NCI-H1436 treated with DMSO at 0.1 percent for 48 hours (cell line): Measurements from ENCODE around the gene NID1.
"Not testable (repeated sequence)": the region's sequence is repeated elsewhere in the genome, so short reads cannot be mapped to it uniquely, and the experiment has no call there.

Source experiments
- DNase-seq: peaks from one replicate; lab custom pipeline; 2025; lab: John Stamatoyannopoulos, UW

NID1 gene

GRCh38 chr1:235938709-235939479 is 126.0 kb downstream of the NID1 start:
- no peak for DNase-seq

DNA sequence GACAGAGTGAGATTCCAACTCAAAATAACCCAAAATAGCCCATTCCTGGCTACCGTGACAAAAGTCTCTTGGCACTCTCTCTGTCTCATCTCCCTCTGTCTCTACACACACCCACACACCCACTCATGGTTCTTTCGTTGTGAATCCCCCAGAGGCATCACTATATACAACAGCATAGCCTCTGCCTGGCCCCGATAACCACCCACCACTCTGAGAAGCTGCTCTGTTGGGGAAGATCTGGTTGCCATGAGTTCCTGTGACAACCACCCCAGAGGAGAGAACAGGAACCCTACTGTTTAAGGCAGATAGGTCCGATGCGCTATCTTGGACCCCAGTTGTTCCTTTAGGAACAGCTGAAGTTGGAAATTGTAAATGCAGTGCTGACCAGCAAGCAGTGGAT is 127.8 kb downstream of the NID1 start:
- DNase-seq: no peak

DNA sequence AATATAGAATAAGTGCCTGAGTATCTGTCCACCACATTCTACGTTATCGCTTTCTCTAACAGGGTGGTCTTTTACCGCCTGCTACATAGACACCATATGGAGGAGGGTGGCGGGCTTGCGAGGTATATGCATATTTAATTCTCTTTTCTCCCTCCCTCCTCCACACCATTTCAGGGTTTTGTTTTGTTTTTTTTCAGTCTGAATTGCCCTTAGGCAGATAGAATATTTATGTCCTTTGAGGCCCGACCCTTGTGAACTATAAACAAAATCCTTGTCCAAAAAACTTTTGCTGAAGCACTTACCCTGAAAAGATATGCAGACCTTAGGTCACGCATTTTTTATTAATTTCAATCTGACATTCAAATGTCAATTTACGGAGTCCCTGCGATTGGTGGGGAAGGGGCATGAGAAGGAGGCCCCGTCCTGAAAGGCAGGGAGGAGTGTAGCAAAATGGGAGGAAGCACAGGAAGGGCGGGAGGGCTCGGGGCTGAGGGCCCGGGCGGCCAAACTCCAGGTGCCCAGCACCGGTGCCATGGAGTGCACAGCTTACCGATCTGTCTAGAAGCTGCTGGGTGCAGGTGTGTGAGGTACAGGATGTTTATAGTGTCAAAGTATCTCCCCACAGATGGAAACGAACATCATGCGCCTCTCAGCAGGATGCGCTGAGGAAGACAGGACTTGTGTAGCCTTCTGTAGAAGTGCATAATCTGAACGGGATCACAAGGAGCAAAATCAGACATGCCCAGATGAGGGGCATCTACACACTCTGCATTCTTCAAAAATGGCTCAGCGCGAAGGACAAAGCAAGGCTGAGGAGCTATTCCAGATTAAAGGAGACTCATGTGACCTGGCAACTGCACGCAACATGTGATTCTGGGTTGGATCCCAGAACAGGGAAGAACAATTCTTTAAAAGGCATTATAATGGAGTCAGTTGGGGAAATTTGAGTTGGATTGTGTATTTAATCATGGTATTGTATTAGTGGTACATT is 129.4 kb downstream of the NID1 start:
- DNase-seq: no peak

GRCh38 chr1:235933766-235934116 is 131.1 kb downstream of the NID1 start:
- no peak for DNase-seq

- no peak for DNase-seq
Observed at GRCh38 chr1:235933017-235933765, 131.7 kb downstream of the NID1 start.

- DNase-seq: no peak
Observed at GRCh38 chr1:235932090-235932510, 132.8 kb downstream of the NID1 start.

- DNase-seq: no peak
Observed at GRCh38 chr1:235931171-235931738, 133.6 kb downstream of the NID1 start.

DNA sequence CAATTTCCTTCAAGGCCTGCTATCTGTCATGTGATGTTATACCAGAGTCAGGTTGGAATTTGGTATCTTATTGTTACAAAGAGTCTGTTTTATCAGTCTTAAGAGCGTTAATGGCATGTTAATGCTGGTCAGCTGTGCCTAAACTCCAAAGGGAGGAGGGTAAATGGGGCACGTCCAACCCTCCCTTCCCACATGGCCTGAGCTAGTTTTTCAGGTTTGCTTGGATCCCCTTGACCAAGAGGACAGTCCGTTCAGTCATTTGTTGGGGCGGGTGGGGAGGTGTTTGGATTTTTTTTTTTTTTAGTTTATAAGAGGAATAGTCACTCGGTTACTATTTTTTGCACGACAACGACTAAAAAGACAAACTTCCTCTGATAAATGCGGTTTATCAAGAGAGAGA is 134.3 kb downstream of the NID1 start:
- no peak for DNase-seq

GRCh38 chr1:235929216-235929615 is 135.7 kb downstream of the NID1 start:
- no peak for DNase-seq

GRCh38 chr1:235928197-235928596 is 136.7 kb downstream of the NID1 start:
- no peak for DNase-seq

GRCh38 chr1:235927551-235927950 is 137.3 kb downstream of the NID1 start:
- DNase-seq: not testable (repeated sequence)
